Liver (tissue), 9 donors: ENCODE measurements around the gene FCHSD1. TPM values are rescaled to one million over a fixed set of nuclear protein-coding genes. Genes with fewer than 3 reads are reported as not detected.

ENCODE experiments used
- DNase-seq: peaks from one replicate; pipeline ENCODE4 v3.0.0-alpha.2; 2017; ENCODE audit warnings: low spot score
- H3K27ac ChIP-seq, 2 donors: one replicate each; pipeline ENCODE4 v1.7.0; 2013; ENCODE audit warnings: inconsistent platforms in 2 of 2, low read length in 2 of 2, control low read depth in 1 of 2, low read depth in 1 of 2, mild to moderate bottlenecking in 1 of 2
- H3K27me3 ChIP-seq, 4 donors: one replicate each; pipeline versions ENCODE4 v1.6.1 to v1.7.0; 2013; ENCODE audit warnings: low read length in 3 of 4, inconsistent platforms in 1 of 4, mild to moderate bottlenecking in 1 of 4, moderate library complexity in 1 of 4; ENCODE audit not compliant: control insufficient read depth in 4 of 4, insufficient read depth in 4 of 4
- H3K36me3 ChIP-seq, 4 donors: one replicate each; pipeline versions ENCODE4 v1.6.1 to v1.7.0; 2013; ENCODE audit warnings: low read length in 3 of 4, mild to moderate bottlenecking in 3 of 4, low read depth in 1 of 4, moderate library complexity in 1 of 4; ENCODE audit not compliant: control insufficient read depth in 4 of 4, insufficient read depth in 3 of 4
- H3K4me1 ChIP-seq, 4 donors: one replicate each; pipeline versions ENCODE4 v1.6.1 to v1.7.0; 2013; ENCODE audit warnings: low read length in 3 of 4, mild to moderate bottlenecking in 3 of 4, moderate library complexity in 1 of 4; ENCODE audit not compliant: control insufficient read depth in 4 of 4, insufficient read depth in 4 of 4
- H3K4me3 ChIP-seq, 3 donors: one replicate each; pipeline versions ENCODE4 v1.6.1 to v1.7.0; 2013; ENCODE audit warnings: low read length in 3 of 3, control low read depth in 1 of 3, low read depth in 1 of 3, mild to moderate bottlenecking in 1 of 3
- H3K9ac ChIP-seq, 2 donors: one replicate each; pipeline ENCODE4 v1.7.0; 2013; ENCODE audit warnings: low read length in 2 of 2, mild to moderate bottlenecking in 2 of 2, moderate library complexity in 2 of 2, control low read depth in 1 of 2, low read depth in 1 of 2
- H3K9me3 ChIP-seq, 4 donors: one replicate each; pipeline versions ENCODE4 v1.6.1 to v1.7.0; 2013; ENCODE audit warnings: low read length in 3 of 4; ENCODE audit not compliant: control insufficient read depth in 4 of 4
- ATF3 ChIP-seq: IDR thresholded peaks from 2 replicates; pipeline ENCODE4 v1.6.1; 2016; ENCODE audit warnings: antibody characterized with exemption
- CTCF ChIP-seq: fragments of 150-350 bp; IDR thresholded peaks from 2 replicates; pipeline ENCODE4 v1.5.1; 2017; ENCODE audit warnings: improper control_type of control experiment, low read depth, low read length; ENCODE audit not compliant: missing input control
- EGR1 ChIP-seq, 2 donors: IDR thresholded peaks; 2 replicates each; pipeline ENCODE4 v1.6.1; 2016 to 2018; ENCODE audit warnings: antibody characterized with exemption in 2 of 2, low read depth in 2 of 2
- FOXA1 ChIP-seq: IDR thresholded peaks from 2 replicates; pipeline ENCODE4 v1.6.1; 2016; ENCODE audit warnings: antibody characterized with exemption
- FOXA2 ChIP-seq: IDR thresholded peaks from 2 replicates; pipeline ENCODE4 v1.6.1; 2016; ENCODE audit warnings: antibody characterized with exemption
- GABPA ChIP-seq, 2 donors: IDR thresholded peaks in 1 of 2; conservative IDR thresholded peaks in 1 of 2; 2 replicates each; pipeline ENCODE4 v1.6.1; 2016; ENCODE audit warnings: antibody characterized with exemption in 2 of 2, mild to moderate bottlenecking in 1 of 2, moderate library complexity in 1 of 2
- HNF4A ChIP-seq, 2 donors: conservative IDR thresholded peaks; 2 replicates each; pipeline ENCODE4 v1.6.1; 2016; ENCODE audit warnings: antibody characterized with exemption in 2 of 2, mild to moderate bottlenecking in 2 of 2
- HNF4G ChIP-seq: IDR thresholded peaks from 2 replicates; pipeline ENCODE4 v1.6.1; 2016; ENCODE audit warnings: antibody characterized with exemption
- JUND ChIP-seq, 2 donors: IDR thresholded peaks; 2 replicates each; pipeline ENCODE4 v1.6.1; 2016; ENCODE audit warnings: antibody characterized with exemption in 2 of 2
- MAX ChIP-seq: IDR thresholded peaks from 2 replicates; pipeline ENCODE4 v1.6.1; 2016; ENCODE audit warnings: antibody characterized with exemption
- NR2F2 ChIP-seq: IDR thresholded peaks from 2 replicates; pipeline ENCODE4 v1.6.1; 2016; ENCODE audit warnings: antibody characterized with exemption
- RAD21 ChIP-seq, 2 donors: IDR thresholded peaks; 2 replicates each; pipeline ENCODE4 v1.6.1; 2016; ENCODE audit warnings: antibody characterized with exemption in 2 of 2, mild to moderate bottlenecking in 2 of 2
- REST ChIP-seq: IDR thresholded peaks from 2 replicates; pipeline ENCODE4 v1.6.1; 2016; ENCODE audit warnings: antibody characterized with exemption, mild to moderate bottlenecking
- RXRA ChIP-seq, 2 donors: IDR thresholded peaks; 2 replicates each; pipeline ENCODE4 v1.6.1; 2017 to 2018; ENCODE audit warnings: antibody characterized with exemption in 2 of 2, mild to moderate bottlenecking in 1 of 2
- SP1 ChIP-seq: IDR thresholded peaks from 2 replicates; pipeline ENCODE4 v1.6.1; 2018; ENCODE audit warnings: antibody characterized with exemption, mild to moderate bottlenecking
- TAF1 ChIP-seq: conservative IDR thresholded peaks from 2 replicates; pipeline ENCODE4 v1.6.1; 2016; ENCODE audit warnings: antibody characterized with exemption, mild to moderate bottlenecking
- YY1 ChIP-seq: IDR thresholded peaks from 2 replicates; pipeline ENCODE4 v1.6.1; 2016; ENCODE audit warnings: antibody characterized with exemption, mild to moderate bottlenecking
- ZBTB33 ChIP-seq: IDR thresholded peaks from 2 replicates; pipeline ENCODE4 v1.6.1; 2016; ENCODE audit warnings: antibody characterized with exemption
- WGBS: extraction: QIAGEN DNeasy Blood & Tissue Kit; methylation state at CpG from one replicate; pipeline ENCODE4 v1.1.7; 2013; 5-methylcytosine and 5-hydroxymethylcytosine counted together
- polyA plus RNA-seq, 2 donors: library from polyadenylated mRNA; stranded (reverse) in 1 of 2; unstranded in 1 of 2; fragments of 200-250 nt in 1 of 2; fragments of >200 nt in 1 of 2; fragmentation: Nextera tagmentation in 1 of 2; extraction: Ambion mirVana in 1 of 2; gene quantifications; one replicate each; pipeline versions ENCODE4 v1.2.1 to v1.2.3, GENCODE V29; 2013 to 2015
- total RNA-seq, 2 donors: library from RNA; depleted of rRNA; stranded (reverse); fragments of >200 nt; gene quantifications; one replicate each; pipeline ENCODE4 v1.2.3, GENCODE V29; 2014
- donor health status: healthy.
- donor health status: healthy.
- donor health status: healthy.
- donor health status: healthy.
- donor health status: healthy.

The FCHSD1 gene
- total and polyA plus RNA-seq, 4 donors = 1.3 to 6.4 (median 2.2) TPM

GRCh38 chr5:141669520-141669919 is 18.3 kb upstream of the FCHSD1 start:
- DNase-seq = no peak
- no peak overlapping the region for H3K4me3 ChIP-seq
- no peak for TF ChIP-seq EGR1 (IDR thresholded peaks at IDR 0.05; ENCODE audit: low read depth in 2 of 2)
- no peak for TF ChIP-seq TAF1
- no peak for TF ChIP-seq RXRA (IDR thresholded peaks at IDR 0.05)
- no peak for TF ChIP-seq YY1
- TF ChIP-seq SP1 = no peak
- no peak for TF ChIP-seq MAX
- TF ChIP-seq RAD21 (IDR thresholded peaks at IDR 0.05) = no peak
- no peak for TF ChIP-seq HNF4G
- no peak for TF ChIP-seq GABPA (IDR thresholded peaks at IDR 0.05 in 1 of 2, conservative IDR thresholded peaks at IDR 0.05 in 1 of 2)
- TF ChIP-seq FOXA2 = no peak
- no peak for TF ChIP-seq JUND (IDR thresholded peaks at IDR 0.05)
- no peak for TF ChIP-seq ATF3
- no peak for TF ChIP-seq FOXA1
- TF ChIP-seq CTCF = no peak
- TF ChIP-seq HNF4A (conservative IDR thresholded peaks at IDR 0.05) = no peak
- TF ChIP-seq NR2F2 = no peak
- TF ChIP-seq REST = no peak
- TF ChIP-seq ZBTB33 = no peak
- no peak overlapping the region for H3K9ac ChIP-seq
- no peaks in the 10 kb centered on the region for H3K27me3 ChIP-seq
- H3K9me3 ChIP-seq = no peaks in the 10 kb centered on the region
- H3K27ac ChIP-seq = no peak overlapping the region
- H3K36me3 ChIP-seq = no peaks in the 10 kb centered on the region
- WGBS = 86% methylated on average over 4 of the region's 4 CpGs
- peaks cover 0 to 21% (median 16%) of the 10 kb centered on the region in 4 donors for H3K4me1 ChIP-seq
